Retinal pigment epithelial cell (primary cell): ENCODE data around the gene LCN2.

Experiments used
- DNase-seq: peaks from one replicate; pipeline ENCODE4 v3.0.0-alpha.2; 2010; ENCODE audit warnings: low read depth
- H3K4me3 ChIP-seq: 2 replicates; pipeline ENCODE4 v1.5.1; 2011; ENCODE audit warnings: mild to moderate bottlenecking, low read length, control low read depth, moderate library complexity
- TF ChIP-seq, protein P1 (sequence below): conservative IDR thresholded peaks from 2 replicates; pipeline ENCODE4 v1.5.1; 2011; ENCODE audit warnings: low read depth, low read length, control low read depth, inconsistent platforms

LCN2 gene

DNA sequence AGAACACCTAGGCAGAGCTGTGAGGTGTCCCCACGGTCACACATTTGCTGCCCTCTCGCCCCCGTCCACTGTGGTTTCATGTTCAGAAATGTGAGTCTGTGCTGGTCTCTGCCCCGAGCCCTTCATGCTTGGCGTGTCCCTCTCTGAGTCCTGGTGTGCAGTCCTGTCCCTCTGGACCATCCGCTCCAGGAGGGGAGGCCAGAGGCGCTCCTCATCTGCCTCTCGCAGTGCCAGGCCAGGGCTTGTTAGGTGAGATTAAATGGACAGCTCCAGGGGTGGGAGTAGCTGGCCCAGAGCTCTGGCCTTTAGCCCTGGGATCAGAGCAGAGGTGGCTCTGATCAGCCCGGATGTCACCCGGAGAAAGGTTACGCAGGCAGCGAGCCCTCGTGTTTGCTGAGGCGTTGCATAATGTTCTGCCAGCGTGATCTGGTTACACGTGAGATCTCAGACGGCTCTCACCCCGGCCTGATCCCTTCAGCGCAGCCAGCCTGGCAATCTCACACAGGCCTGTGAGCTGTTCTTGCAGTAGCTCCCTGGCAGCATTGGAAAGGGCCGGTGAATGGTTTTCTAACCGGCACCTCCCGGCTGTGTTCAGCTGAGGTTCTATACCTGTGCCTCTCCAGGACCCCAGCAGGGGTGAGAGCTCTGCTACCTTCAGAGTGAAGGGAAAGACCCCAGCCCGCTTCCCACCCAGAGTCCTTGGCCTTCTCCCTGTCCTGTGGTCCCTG, 46.2 kb upstream of the LCN2 start:
- H3K4me3 ChIP-seq, result no peak overlapping the region
- DNase-seq, result peak; percentile 81

GRCh38 chr9:128103589-128103962, 45.7 kb upstream of the LCN2 start:
- DNase-seq, result no peak
- H3K4me3 ChIP-seq, result no peak overlapping the region
- TF ChIP-seq, protein P1, sequence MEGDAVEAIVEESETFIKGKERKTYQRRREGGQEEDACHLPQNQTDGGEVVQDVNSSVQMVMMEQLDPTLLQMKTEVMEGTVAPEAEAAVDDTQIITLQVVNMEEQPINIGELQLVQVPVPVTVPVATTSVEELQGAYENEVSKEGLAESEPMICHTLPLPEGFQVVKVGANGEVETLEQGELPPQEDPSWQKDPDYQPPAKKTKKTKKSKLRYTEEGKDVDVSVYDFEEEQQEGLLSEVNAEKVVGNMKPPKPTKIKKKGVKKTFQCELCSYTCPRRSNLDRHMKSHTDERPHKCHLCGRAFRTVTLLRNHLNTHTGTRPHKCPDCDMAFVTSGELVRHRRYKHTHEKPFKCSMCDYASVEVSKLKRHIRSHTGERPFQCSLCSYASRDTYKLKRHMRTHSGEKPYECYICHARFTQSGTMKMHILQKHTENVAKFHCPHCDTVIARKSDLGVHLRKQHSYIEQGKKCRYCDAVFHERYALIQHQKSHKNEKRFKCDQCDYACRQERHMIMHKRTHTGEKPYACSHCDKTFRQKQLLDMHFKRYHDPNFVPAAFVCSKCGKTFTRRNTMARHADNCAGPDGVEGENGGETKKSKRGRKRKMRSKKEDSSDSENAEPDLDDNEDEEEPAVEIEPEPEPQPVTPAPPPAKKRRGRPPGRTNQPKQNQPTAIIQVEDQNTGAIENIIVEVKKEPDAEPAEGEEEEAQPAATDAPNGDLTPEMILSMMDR, result peak; percentile 58

More for the DNA sequence above, 46.2 kb upstream of the LCN2 start:
- TF ChIP-seq, protein P1, result no peak

GRCh38 chr9:128104171-128104618, 45.1 kb upstream of the LCN2 start:
- TF ChIP-seq, protein P1, result no peak
- no peak for DNase-seq
- no peak overlapping the region for H3K4me3 ChIP-seq

DNA sequence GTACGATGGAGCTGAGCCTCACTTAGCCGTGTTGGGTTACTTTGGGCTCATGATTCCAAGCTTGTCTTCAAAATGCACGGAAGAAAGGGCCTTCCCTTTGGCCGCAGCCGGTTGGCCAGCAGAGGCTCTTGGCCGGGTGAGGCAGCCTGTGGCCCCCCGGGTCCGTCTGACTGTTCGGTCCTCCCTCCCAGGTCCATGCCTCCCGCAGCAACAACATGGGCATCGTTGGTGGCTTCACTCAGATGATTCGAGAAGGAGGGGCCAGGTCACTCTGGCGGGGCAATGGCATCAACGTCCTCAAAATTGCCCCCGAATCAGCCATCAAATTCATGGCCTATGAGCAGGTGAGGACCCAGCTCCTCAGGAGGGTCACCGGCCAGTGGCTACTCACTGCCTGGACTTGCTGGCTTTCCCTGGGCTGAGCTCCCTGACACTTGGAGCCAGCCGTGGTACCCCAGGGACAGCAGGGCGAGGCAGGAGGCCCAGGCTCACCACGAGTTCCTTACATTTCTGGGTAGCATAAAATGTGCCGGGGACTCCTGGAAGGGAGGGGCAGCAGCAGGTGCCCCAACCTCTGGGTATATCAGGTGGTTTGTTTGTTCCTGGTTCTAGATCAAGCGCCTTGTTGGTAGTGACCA, 43.6 kb upstream of the LCN2 start:
- H3K4me3 ChIP-seq, result no peak overlapping the region
- DNase-seq, result no peak
- TF ChIP-seq, protein P1, result no peak

DNA sequence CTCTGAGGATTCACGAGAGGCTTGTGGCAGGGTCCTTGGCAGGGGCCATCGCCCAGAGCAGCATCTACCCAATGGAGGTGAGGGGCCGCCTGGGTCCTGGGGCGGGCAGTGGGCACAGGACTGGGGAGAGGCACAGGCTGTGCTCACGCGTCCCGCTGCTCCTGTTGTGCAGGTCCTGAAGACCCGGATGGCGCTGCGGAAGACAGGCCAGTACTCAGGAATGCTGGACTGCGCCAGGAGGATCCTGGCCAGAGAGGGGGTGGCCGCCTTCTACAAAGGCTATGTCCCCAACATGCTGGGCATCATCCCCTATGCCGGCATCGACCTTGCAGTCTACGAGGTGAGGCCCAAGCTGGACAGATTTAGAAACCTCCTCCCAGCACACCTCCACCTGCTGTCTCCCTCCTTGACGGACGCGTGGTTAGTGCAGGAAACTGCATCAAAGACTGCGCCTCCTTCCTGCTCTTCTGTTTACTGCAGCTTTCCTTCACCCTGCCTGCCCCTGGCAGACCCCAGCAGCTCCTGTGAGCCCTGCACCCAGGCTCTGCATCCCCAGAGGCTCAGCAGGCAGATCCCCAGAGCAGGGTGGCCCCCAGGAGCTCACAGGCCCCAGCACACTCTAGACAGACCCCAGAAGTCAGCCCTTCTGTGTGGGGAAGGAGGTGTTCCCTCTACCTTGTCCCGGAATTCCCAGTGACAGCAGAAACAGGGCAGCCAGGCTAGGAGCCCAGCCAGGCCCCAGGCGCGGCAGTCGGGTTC, 42.9 kb upstream of the LCN2 start:
- DNase-seq, result no peak
- TF ChIP-seq, protein P1, result no peak
- no peak overlapping the region for H3K4me3 ChIP-seq

DNA sequence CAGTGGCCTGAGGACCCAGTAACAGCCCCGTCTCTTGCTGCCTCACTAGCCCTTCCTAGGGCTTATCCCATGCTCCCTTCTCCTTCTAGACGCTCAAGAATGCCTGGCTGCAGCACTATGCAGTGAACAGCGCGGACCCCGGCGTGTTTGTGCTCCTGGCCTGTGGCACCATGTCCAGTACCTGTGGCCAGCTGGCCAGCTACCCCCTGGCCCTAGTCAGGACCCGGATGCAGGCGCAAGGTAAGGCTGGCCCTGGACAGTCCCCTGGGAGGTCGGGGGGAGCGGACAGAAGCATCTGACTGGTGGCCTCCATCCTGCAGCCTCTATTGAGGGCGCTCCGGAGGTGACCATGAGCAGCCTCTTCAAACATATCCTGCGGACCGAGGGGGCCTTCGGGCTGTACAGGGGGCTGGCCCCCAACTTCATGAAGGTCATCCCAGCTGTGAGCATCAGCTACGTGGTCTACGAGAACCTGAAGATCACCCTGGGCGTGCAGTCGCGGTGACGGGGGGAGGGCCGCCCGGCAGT, 42.2 kb upstream of the LCN2 start:
- DNase-seq, result no peak
- H3K4me3 ChIP-seq, result no peak overlapping the region
- TF ChIP-seq, protein P1, result no peak
